Heart right ventricle (tissue), 16 donors: ENCODE data around the gene TMEM240. TPM values are rescaled to one million over a fixed set of nuclear protein-coding genes. Genes with fewer than 3 reads are reported as not detected.
"Not testable (repeated sequence)": the region's sequence is repeated elsewhere in the genome, so short reads cannot be mapped to it uniquely, and the experiment has no call there.

Experiments used
- ATAC-seq, 8 donors: fragments of 200-7000 bp; cut with Tn5 transposase; one replicate each; pipeline ENCODE4 v1.9.1; 2020; ENCODE audit warnings: mild to moderate bottlenecking in 8 of 8, moderate library complexity in 8 of 8, moderate number of reproducible peaks in 1 of 8
- DNase-seq, 2 donors: peaks; one replicate each; pipeline ENCODE4 v3.0.0-alpha.2; 2020
- H3K27ac ChIP-seq, 10 donors: fragments of 200-600 bp; sonication (generic) in 2 of 10; one replicate each; pipeline versions ENCODE4 v1.5.0 to v1.8.0; 2020 to 2022; ENCODE audit warnings: mild to moderate bottlenecking in 3 of 10
- H3K27me3 ChIP-seq, 7 donors: fragments of 200-600 bp; one replicate each; pipeline ENCODE4 v1.8.0; 2021 to 2022; ENCODE audit warnings: mild to moderate bottlenecking in 2 of 7
- H3K36me3 ChIP-seq, 9 donors: fragments of 200-600 bp; sonication (generic) in 1 of 9; one replicate each; pipeline versions ENCODE4 v1.5.0 to v1.8.0; 2020 to 2022; ENCODE audit warnings: mild to moderate bottlenecking in 2 of 9
- H3K4me1 ChIP-seq, 9 donors: fragments of 200-600 bp; sonication (generic) in 1 of 9; one replicate each; pipeline versions ENCODE4 v1.5.0 to v1.8.0; 2020 to 2022; ENCODE audit warnings: mild to moderate bottlenecking in 4 of 9
- H3K4me3 ChIP-seq, 10 donors: fragments of 200-600 bp; sonication (generic) in 2 of 10; one replicate each; pipeline versions ENCODE4 v1.5.0 to v1.8.0; 2020 to 2022; ENCODE audit warnings: mild to moderate bottlenecking in 7 of 10, moderate library complexity in 2 of 10
- H3K9me3 ChIP-seq, 11 donors: fragments of 200-600 bp in 10 of 11; sonication (generic) in 2 of 11; one replicate each; pipeline versions ENCODE4 v1.5.0 to v1.8.0; 2013 to 2022; ENCODE audit warnings: mild to moderate bottlenecking in 2 of 11, control low read depth in 1 of 11, moderate library complexity in 1 of 11
- CTCF ChIP-seq, 9 donors: fragments of 200-600 bp; sonication (generic) in 2 of 9; IDR thresholded peaks; one replicate each; pipeline versions ENCODE4 v1.5.0 to v1.8.0; 2021 to 2022; ENCODE audit warnings: antibody characterized with exemption in 9 of 9, mild to moderate bottlenecking in 5 of 9, moderate library complexity in 1 of 9
- WGBS, 2 donors: extraction: QIAGEN DNeasy Blood & Tissue Kit; methylation state at CpG; one replicate each; pipeline ENCODE4 v1.1.7; 2013; ENCODE audit warnings: inconsistent platforms in 1 of 2; 5-methylcytosine and 5-hydroxymethylcytosine counted together
- intact Hi-C, 10 donors: fragments of 100-400 bp; cut with DNase I; formaldehyde crosslinking; loops; one replicate each; pipeline versions ENCODE4 v1.11.1 to v1.14.2; 2022
- polyA plus RNA-seq, 2 donors: library from polyadenylated mRNA; stranded (reverse); fragments of 200-250 nt; gene quantifications; one replicate each; pipeline ENCODE4 v1.2.3, GENCODE V29; 2013
- total RNA-seq, 10 donors: library from RNA; stranded (reverse); fragmentation: NEBNext Ultra II Directional in 3 of 10; extraction: Animal tissue kit (Norgen Biotek cat#: 25700) in 3 of 10; gene quantifications; one replicate each; pipeline versions ENCODE4 v1.2.1 to v1.2.4, GENCODE V29; 2021 to 2023
- donor health status: Arrhythmogenic right ventricular cardiomyopathy.
- donor health status: ischemic (EF 13 %, LVEDD 7.1; RV severe dilation, severe dysfunction).
- donor health status: healthy with polysubstance abuse.
- donor health status: DM: no; HTN: yes; CAD: no.
- donor health status: DM: no; HTN: no; CAD: no.
- donor health status: ischemic (EF 25% LVEDD 6.9; RV normal size, moderate dysfunction).
- donor health status: ischemic (EF 25% LVEDD 5.7; RV mildly dilated, moderate dysfunction).
- donor health status: healthy.
- donor health status: DM: yes; HTN: yes; CAD: no.
- donor health status: Ischemic cardiomyopathy.
- donor health status: ischemic (EF 35%, LVEDD 5.7; RV mildly dilated, moderate dysfunction).
- donor health status: nonischemic (EF 11% LVEDD 7.7; RV severe dilation, severe dysfunction).
- donor health status: DM: yes; HTN: yes; CAD: no.
- donor health status: PGD.
- donor health status: ischemic (EF 29% LVEDD 5.4; RV normal size, mild dysfunction).
- donor health status: nonischemic (EF 23%, LVEDD 6.1; RV moderate dilation, normal function).

TMEM240 gene
- total and polyA plus RNA-seq, 12 donors: 3.2 to 12.1 (median 3.7) TPM

- no peak for ATAC-seq
- Histone ChIP-seq H3K27ac (no peak overlapping the region), H3K27me3 (no peaks in the 10 kb centered on the region), H3K4me3 (no peak overlapping the region), H3K36me3 (peaks cover 0 to 97% (median 67%) of the 10 kb centered on the region in 9 donors), H3K4me1 (no peaks in the 10 kb centered on the region), H3K9me3 (peaks cover 0 to 22% (median 6%) of the 10 kb centered on the region in 11 donors)
- WGBS, 2 donors: 96 to 98% methylated on average over 18 to 20 of the region's 25 CpGs
- intact Hi-C loops: no loop called here
- no peak for DNase-seq
- TF ChIP-seq CTCF (IDR thresholded peaks at IDR 0.05): no peak
These were observed 49.7 kb downstream of the TMEM240 start for GRCh38 chr1:1490633-1491230.

GRCh38 chr1:1489861-1490260, 50.6 kb downstream of the TMEM240 start:
- H3K36me3 ChIP-seq: peaks cover 0 to 100% (median 73%) of the 10 kb centered on the region in 9 donors
- 95 to 96% methylated on average over 19 of the region's 19 CpGs for WGBS, 2 donors
- TF ChIP-seq CTCF (IDR thresholded peaks at IDR 0.05): no peak
- H3K4me3 ChIP-seq: no peak overlapping the region
- ATAC-seq (no peak), DNase-seq (no peak)
- no peaks in the 10 kb centered on the region for H3K4me1 ChIP-seq
- H3K27ac ChIP-seq: no peak overlapping the region
- no peaks in the 10 kb centered on the region for H3K27me3 ChIP-seq
- peaks cover 0 to 22% (median 6%) of the 10 kb centered on the region in 11 donors for H3K9me3 ChIP-seq
- intact Hi-C loops: no loop called here

- no peak for ATAC-seq
- intact Hi-C loops: no loop called here
- TF ChIP-seq CTCF (IDR thresholded peaks at IDR 0.05): no peak
- DNase-seq: no peak
- Histone ChIP-seq H3K4me3 (no peak overlapping the region), H3K9me3 (peaks cover 0 to 22% (median 6%) of the 10 kb centered on the region in 11 donors), H3K4me1 (no peaks in the 10 kb centered on the region), H3K27ac (no peak overlapping the region), H3K27me3 (no peaks in the 10 kb centered on the region), H3K36me3 (peaks cover 0 to 98% (median 73%) of the 10 kb centered on the region in 9 donors)
- 95 to 98% methylated on average over 16 of the region's 16 CpGs for WGBS, 2 donors
These were observed 51.2 kb downstream of the TMEM240 start for GRCh38 chr1:1489231-1489630.

GRCh38 chr1:1487701-1488100, 52.7 kb downstream of the TMEM240 start:
- WGBS, 2 donors: 91 to 94% methylated on average over 16 to 18 of the region's 18 CpGs
- DNase-seq (no peak), ATAC-seq (no peak)
- peaks cover 0 to 98% (median 67%) of the 10 kb centered on the region in 9 donors for H3K36me3 ChIP-seq
- no peak overlapping the region for H3K27ac ChIP-seq
- H3K27me3 ChIP-seq: no peaks in the 10 kb centered on the region
- no peak for TF ChIP-seq CTCF (IDR thresholded peaks at IDR 0.05)
- H3K4me3 ChIP-seq: no peak overlapping the region
- no peaks in the 10 kb centered on the region for H3K4me1 ChIP-seq
- peaks cover 0 to 11% (median 0%) of the 10 kb centered on the region in 11 donors for H3K9me3 ChIP-seq
- intact Hi-C loops: no loop called here

GRCh38 chr1:1485755-1486317, 54.6 kb downstream of the TMEM240 start:
- DNase-seq, ATAC-seq, H3K4me1 ChIP-seq, intact Hi-C loops, H3K27me3 ChIP-seq, H3K9me3 ChIP-seq, H3K4me3 ChIP-seq, H3K27ac ChIP-seq: not testable (repeated sequence)
- H3K36me3 ChIP-seq: peaks cover 0 to 91% (median 55%) of the 10 kb centered on the region in 9 donors
- 94 to 96% methylated on average over 28 to 30 of the region's 31 CpGs for WGBS, 2 donors

- H3K27me3 ChIP-seq, DNase-seq, intact Hi-C loops, H3K4me3 ChIP-seq, H3K4me1 ChIP-seq, H3K27ac ChIP-seq, H3K9me3 ChIP-seq, ATAC-seq: not testable (repeated sequence)
- H3K36me3 ChIP-seq: peaks cover 0 to 91% (median 55%) of the 10 kb centered on the region in 9 donors
- WGBS, 2 donors: 94 to 95% methylated on average over 36 to 40 of the region's 46 CpGs
These were observed 55.3 kb downstream of the TMEM240 start for GRCh38 chr1:1484976-1485750.
